ENCODE data around the gene RNF217. TPM values are rescaled to one million over a fixed set of nuclear protein-coding genes. Genes with fewer than 3 reads are reported as not detected.

RNF217 gene
- total RNA-seq, 4 donors from 2014 or later: 4.5 to 15.5 (median 12.4) TPM

- intact Hi-C loops (cut with DNase I; ENCODE audit: low total_unique reads): no loop called here
- TF ChIP-seq CTCF (IDR thresholded peaks at IDR 0.05 in 4 of 5, conservative IDR thresholded peaks at IDR 0.05 in 1 of 5): no peak
Observed at GRCh38 chr6:124983383-124984083, 21.3 kb downstream of the RNF217 start.

DNA sequence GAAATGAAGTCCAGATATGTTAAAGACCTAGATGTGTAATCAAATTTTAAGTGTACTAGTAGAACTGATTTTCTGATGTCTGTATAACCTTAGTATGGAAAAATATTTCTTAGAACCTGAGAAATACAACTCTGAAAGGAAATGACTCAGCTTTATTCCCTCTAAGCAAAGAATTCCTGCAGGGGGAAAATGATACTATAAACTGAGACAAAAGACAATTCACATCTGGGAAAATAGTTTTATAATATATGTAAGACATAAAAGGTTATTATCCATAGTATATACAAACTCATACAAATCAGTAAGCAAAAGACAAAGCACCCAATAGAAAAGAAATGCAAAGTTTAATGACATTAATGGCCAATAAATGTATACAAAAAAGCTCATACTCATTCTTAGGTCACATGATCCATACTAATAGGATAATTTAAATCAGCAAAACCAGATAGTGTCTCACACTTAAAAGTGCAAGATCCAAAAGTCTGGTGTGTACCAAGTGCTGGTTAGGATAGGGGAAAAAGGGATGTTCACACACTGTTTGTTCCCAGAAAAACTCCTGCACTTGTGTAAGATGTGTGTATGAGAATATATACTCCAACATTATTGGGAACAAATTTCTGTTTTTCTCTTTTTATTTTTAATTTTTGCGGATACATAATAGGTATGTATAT is 22.6 kb downstream of the RNF217 start:
- Histone ChIP-seq H3K36me3 (no peaks in the 10 kb centered on the region), H3K4me3 (no peak overlapping the region), H3K9me3 (no peaks in the 10 kb centered on the region), H3K27me3 (no peaks in the 10 kb centered on the region), H3K4me1 (peaks cover 17 to 20% of the 10 kb centered on the region in 2 donors), H3K27ac (no peak overlapping the region)
- in situ Hi-C loops (cut with MboI; ENCODE audit: low sequenced_read_pairs in 4 of 4) (loop anchor here in 1 of 4 donors (25.0 kb wide), 1 partner anchor 302 kb away; no protein-coding TSS in a partner anchor), intact Hi-C loops (cut with DNase I; ENCODE audit: low total_unique reads) (no loop called here)
- ATAC-seq (no peak), DNase-seq (no peak)
- TF ChIP-seq POLR2A (IDR thresholded peaks at IDR 0.05): no peak

More at GRCh38 chr6:124983383-124984083, 21.3 kb downstream of the RNF217 start:
- Histone ChIP-seq H3K27me3 (no peaks in the 10 kb centered on the region), H3K4me3 (no peak overlapping the region), H3K27ac (no peak overlapping the region), H3K4me1 (peaks cover 17 to 20% of the 10 kb centered on the region in 2 donors), H3K36me3 (peaks cover 0 to 4% of the 10 kb centered on the region in 2 donors), H3K9me3 (peaks cover 0 to 3% (median under 1%) of the 10 kb centered on the region in 3 donors)
- in situ Hi-C loops (cut with MboI; ENCODE audit: low sequenced_read_pairs in 4 of 4): loop anchor here in 1 of 4 donors (25.0 kb wide), 1 partner anchor 304 kb away; no protein-coding TSS in a partner anchor
- DNase-seq: no peak
- no peak for ATAC-seq

- in situ Hi-C loops (cut with MboI; ENCODE audit: low sequenced_read_pairs in 4 of 4) (loop anchor here in 1 of 4 donors (25.0 kb wide), 1 partner anchor 301 kb away; no protein-coding TSS in a partner anchor), intact Hi-C loops (cut with DNase I; ENCODE audit: low total_unique reads) (no loop called here)
- Histone ChIP-seq H3K4me3 (no peak overlapping the region), H3K4me1 (peaks cover 17 to 20% of the 10 kb centered on the region in 2 donors), H3K27me3 (no peaks in the 10 kb centered on the region), H3K36me3 (no peaks in the 10 kb centered on the region), H3K9me3 (no peaks in the 10 kb centered on the region), H3K27ac (no peak overlapping the region)
- ATAC-seq (no peak), DNase-seq (no peak)
- TF ChIP-seq CTCF (IDR thresholded peaks at IDR 0.05 in 4 of 5, conservative IDR thresholded peaks at IDR 0.05 in 1 of 5) (no peak), POLR2A (IDR thresholded peaks at IDR 0.05) (no peak)
Observed at GRCh38 chr6:124986164-124986563, 23.9 kb downstream of the RNF217 start.

- Histone ChIP-seq H3K27me3 (no peaks in the 10 kb centered on the region), H3K4me3 (no peak overlapping the region), H3K9me3 (no peaks in the 10 kb centered on the region), H3K27ac (no peak overlapping the region), H3K36me3 (no peaks in the 10 kb centered on the region), H3K4me1 (peaks cover 22 to 23% of the 10 kb centered on the region in 2 donors)
- in situ Hi-C loops (cut with MboI; ENCODE audit: low sequenced_read_pairs in 4 of 4) (loop anchor here in 1 of 4 donors (25.0 kb wide), 1 partner anchor 300 kb away; no protein-coding TSS in a partner anchor), intact Hi-C loops (cut with DNase I; ENCODE audit: low total_unique reads) (no loop called here)
- no peak for TF ChIP-seq POLR2A (IDR thresholded peaks at IDR 0.05)
- TF ChIP-seq CTCF (IDR thresholded peaks at IDR 0.05 in 4 of 5, conservative IDR thresholded peaks at IDR 0.05 in 1 of 5): no peak
- DNase-seq (no peak), ATAC-seq (no peak)
Observed at GRCh38 chr6:124987291-124987690, 25.1 kb downstream of the RNF217 start.

- Histone ChIP-seq H3K4me3 (no peak overlapping the region), H3K9me3 (no peaks in the 10 kb centered on the region), H3K27ac (no peak overlapping the region), H3K4me1 (peaks cover 25 to 26% of the 10 kb centered on the region in 2 donors), H3K27me3 (no peaks in the 10 kb centered on the region), H3K36me3 (no peaks in the 10 kb centered on the region)
- in situ Hi-C loops (cut with MboI; ENCODE audit: low sequenced_read_pairs in 4 of 4) (loop anchor here in 1 of 4 donors (25.0 kb wide), 1 partner anchor 299 kb away; no protein-coding TSS in a partner anchor), intact Hi-C loops (cut with DNase I; ENCODE audit: low total_unique reads) (no loop called here)
- TF ChIP-seq POLR2A (IDR thresholded peaks at IDR 0.05) (no peak), CTCF (IDR thresholded peaks at IDR 0.05 in 4 of 5, conservative IDR thresholded peaks at IDR 0.05 in 1 of 5) (no peak)
- no peak for DNase-seq
- no peak for ATAC-seq
Observed at GRCh38 chr6:124987999-124988591, 25.9 kb downstream of the RNF217 start.
